Endodermal cell (in vitro differentiated cells): ENCODE results near the gene TMEM161B. TPM values are rescaled to one million over a fixed set of nuclear protein-coding genes. Genes with fewer than 3 reads are reported as not detected.

Experiments used
- DNase-seq: peaks from one replicate; pipeline ENCODE4 v3.0.0-alpha.2; 2017
- H3K27ac ChIP-seq: 2 replicates; pipeline ENCODE4 v1.5.1; 2013; ENCODE audit warnings: mild to moderate bottlenecking, low read depth, low read length, moderate library complexity
- H3K27me3 ChIP-seq: 2 replicates; pipeline ENCODE4 v1.6.1; 2013; ENCODE audit warnings: mild to moderate bottlenecking, low read length, moderate library complexity; ENCODE audit not compliant: insufficient read depth, control insufficient read depth, poor library complexity, severe bottlenecking
- H3K36me3 ChIP-seq: 2 replicates; pipeline ENCODE4 v1.7.0; 2013; ENCODE audit warnings: mild to moderate bottlenecking, low read length, moderate library complexity; ENCODE audit not compliant: control insufficient read depth, insufficient read depth
- H3K4me1 ChIP-seq: one replicate; pipeline ENCODE4 v1.7.0; 2013; ENCODE audit warnings: low read length; ENCODE audit not compliant: control insufficient read depth, insufficient read depth
- H3K4me3 ChIP-seq: 2 replicates; pipeline ENCODE4 v1.5.1; 2013; ENCODE audit warnings: mild to moderate bottlenecking, low read length, moderate library complexity
- H3K9ac ChIP-seq: 2 replicates; pipeline ENCODE4 v1.6.1; 2013; ENCODE audit warnings: mild to moderate bottlenecking, low read length, moderate library complexity; ENCODE audit not compliant: poor library complexity, severe bottlenecking; ENCODE audit errors: extremely low read depth
- H3K9me3 ChIP-seq: 2 replicates; pipeline ENCODE4 v1.6.1; 2013; ENCODE audit warnings: mild to moderate bottlenecking, low read length, moderate library complexity; ENCODE audit not compliant: control insufficient read depth
- H3K27ac Mint-ChIP-seq: 2 replicates; pipeline ENCODE4 v1.8.0; 2020; ENCODE audit warnings: mixed read lengths
- H3K27me3 Mint-ChIP-seq: 2 replicates; pipeline ENCODE4 v1.8.0; 2021; ENCODE audit warnings: mild to moderate bottlenecking, mixed read lengths; ENCODE audit not compliant: insufficient read depth
- H3K36me3 Mint-ChIP-seq: 2 replicates; pipeline ENCODE4 v1.8.0; 2020; ENCODE audit warnings: low read depth, mixed read lengths
- H3K4me1 Mint-ChIP-seq: 2 replicates; pipeline ENCODE4 v1.8.0; 2020; ENCODE audit warnings: mixed read lengths
- H3K4me3 Mint-ChIP-seq: 2 replicates; pipeline ENCODE4 v1.8.0; 2020; ENCODE audit warnings: mild to moderate bottlenecking, moderate library complexity, mixed read lengths
- H3K9me3 Mint-ChIP-seq: 2 replicates; pipeline ENCODE4 v1.8.0; 2020; ENCODE audit warnings: mild to moderate bottlenecking, mixed read lengths
- CTCF ChIP-seq: fragments of 200-600 bp; sonication (generic); conservative IDR thresholded peaks from 2 replicates; pipeline ENCODE4 v1.5.0; 2021; ENCODE audit warnings: antibody characterized with exemption, mild to moderate bottlenecking
- WGBS, 2 experiments: methylation state at CpG; one replicate each; pipeline versions ENCODE4 v1.1.5 to v1.1.7; 2013; ENCODE audit warnings: missing lambda C conversion rate in 2 of 2, mixed read lengths in 1 of 2; ENCODE audit not compliant: insufficient coverage in 1 of 2, insufficient read length in 1 of 2; 5-methylcytosine and 5-hydroxymethylcytosine counted together
- total RNA-seq, 2 donors: library from RNA; stranded (reverse); fragmentation: NEBNext Ultra II Directional in 1 of 2; extraction: Animal tissue kit (Norgen Biotek cat#: 25700) in 1 of 2; gene quantifications; 2 replicates in 1 of 2; 3 replicates in 1 of 2; pipeline ENCODE4 v1.2.1, GENCODE V29; 2021

TMEM161B gene
- total RNA-seq, 2 donors from 2014 or later = 17.2 to 18.2 TPM

GRCh38 chr5:88207575-88207974 is 61.1 kb downstream of the TMEM161B start:
- Histone ChIP-seq H3K27ac (no peak overlapping the region), H3K36me3 (peaks cover 22% of the 10 kb centered on the region), H3K9me3 (no peaks in the 10 kb centered on the region), H3K27me3 (no peaks in the 10 kb centered on the region), H3K9ac (no peak overlapping the region), H3K4me3 (no peak overlapping the region), H3K4me1 (no peaks in the 10 kb centered on the region)
- 98% methylated on average over 3 of the region's 3 CpGs for WGBS, 2 experiments
- no peaks in the 10 kb centered on the region for H3K9me3 Mint-ChIP-seq
- no peak overlapping the region for H3K4me3 Mint-ChIP-seq
- H3K27ac Mint-ChIP-seq = no peak overlapping the region
- no peak for DNase-seq
- no peaks in the 10 kb centered on the region for H3K4me1 Mint-ChIP-seq
- peaks cover 16% of the 10 kb centered on the region for H3K36me3 Mint-ChIP-seq
- H3K27me3 Mint-ChIP-seq = no peaks in the 10 kb centered on the region
- no peak for TF ChIP-seq CTCF

- Mint-ChIP-seq H3K4me1 (no peaks in the 10 kb centered on the region), H3K36me3 (peaks cover 11% of the 10 kb centered on the region), H3K27ac (peak overlapping the region; percentile 18), H3K27me3 (no peaks in the 10 kb centered on the region), H3K4me3 (no peak overlapping the region), H3K9me3 (no peaks in the 10 kb centered on the region)
- Histone ChIP-seq H3K27me3 (no peaks in the 10 kb centered on the region), H3K4me1 (no peaks in the 10 kb centered on the region), H3K9me3 (no peaks in the 10 kb centered on the region), H3K27ac (peak overlapping the region; percentile 93), H3K9ac (no peak overlapping the region), H3K36me3 (peaks cover 15% of the 10 kb centered on the region), H3K4me3 (no peak overlapping the region)
- no peak for DNase-seq
- no peak for TF ChIP-seq CTCF
- 69 to 82% methylated on average over 2 to 5 of the region's 5 CpGs for WGBS, 2 experiments
Measured at GRCh38 chr5:88203981-88204750, 64.5 kb downstream of the TMEM161B start.

- H3K36me3 ChIP-seq = peaks cover 20% of the 10 kb centered on the region
- Mint-ChIP-seq H3K27ac (no peak overlapping the region), H3K9me3 (no peaks in the 10 kb centered on the region), H3K27me3 (no peaks in the 10 kb centered on the region), H3K4me1 (no peaks in the 10 kb centered on the region), H3K36me3 (peaks cover 17% of the 10 kb centered on the region), H3K4me3 (no peak overlapping the region)
- H3K27ac ChIP-seq = no peak overlapping the region
- no peak for TF ChIP-seq CTCF
- H3K4me3 ChIP-seq = no peak overlapping the region
- no peaks in the 10 kb centered on the region for H3K27me3 ChIP-seq
- no peak for DNase-seq
- no peak overlapping the region for H3K9ac ChIP-seq
- no peaks in the 10 kb centered on the region for H3K9me3 ChIP-seq
- H3K4me1 ChIP-seq = no peaks in the 10 kb centered on the region
Measured at GRCh38 chr5:88195636-88196035, 73.0 kb downstream of the TMEM161B start.
